Colonic mucosa (tissue), 4 donors: Measurements from ENCODE around the gene HMG20A. TPM values are rescaled to one million over a fixed set of nuclear protein-coding genes. Genes with fewer than 3 reads are reported as not detected.

ENCODE experiments used
- DNase-seq: peaks from one replicate; pipeline ENCODE4 v3.0.0-alpha.2; 2020
- H3K27ac ChIP-seq: fragments of 200-600 bp; one replicate; pipeline ENCODE4 v1.8.0; 2021
- H3K27me3 ChIP-seq: fragments of 200-600 bp; one replicate; pipeline ENCODE4 v1.8.0; 2021
- H3K36me3 ChIP-seq: fragments of 200-600 bp; one replicate; pipeline ENCODE4 v1.8.0; 2021
- H3K4me1 ChIP-seq: fragments of 200-600 bp; one replicate; pipeline ENCODE4 v1.8.0; 2021; ENCODE audit warnings: mild to moderate bottlenecking
- H3K4me3 ChIP-seq: fragments of 200-600 bp; one replicate; pipeline ENCODE4 v1.8.0; 2021
- H3K9ac ChIP-seq, 2 donors: one replicate each; pipeline ENCODE4 v1.7.0; 2013; ENCODE audit warnings: control low read depth in 2 of 2, low read depth in 2 of 2, low read length in 2 of 2
- H3K9me3 ChIP-seq: fragments of 200-600 bp; one replicate; pipeline ENCODE4 v1.8.0; 2021
- intact Hi-C: fragments of 100-400 bp; cut with DNase I; formaldehyde crosslinking; loops from one replicate; pipeline ENCODE4 v1.14.1; 2022
- total RNA-seq, 2 donors: library from RNA; stranded (reverse); fragmentation: NEBNext Ultra II Directional in 1 of 2; extraction: Animal tissue kit (Norgen Biotek cat#: 25700) in 1 of 2; gene quantifications; one replicate each; pipeline ENCODE4 v1.2.1, GENCODE V29; 2021
- TF ChIP-seq, protein P1 (sequence below): fragments of 200-600 bp; IDR thresholded peaks from one replicate; pipeline ENCODE4 v1.8.0; 2022; ENCODE audit warnings: antibody characterized with exemption, mild to moderate bottlenecking
- donor health status: healthy.
- donor health status: DM: no; HTN: no; CAD: no.
- donor health status: DM: no; HTN: no; CAD: no.

The HMG20A gene
- total RNA-seq, 2 donors from 2014 or later: 32.9 to 37.1 TPM

DNA sequence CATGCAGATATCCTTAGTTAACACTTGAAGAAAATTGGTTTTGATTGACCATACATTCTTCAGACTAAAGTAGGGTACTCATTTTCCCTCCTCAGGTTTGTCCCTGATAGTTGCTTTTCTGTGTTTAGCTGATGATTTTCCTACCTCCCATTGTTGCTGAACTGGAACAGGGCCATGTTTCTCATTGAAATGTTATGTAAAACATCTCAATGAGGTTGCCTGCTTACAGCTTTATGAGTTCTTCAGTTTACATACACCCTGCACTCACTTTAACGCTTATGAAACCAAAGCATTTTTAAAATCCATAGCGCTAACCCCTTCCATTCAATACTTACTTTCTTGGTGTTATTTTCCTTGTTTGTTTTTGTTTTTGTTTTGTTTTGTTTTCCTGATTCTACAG lies 61.9 kb downstream of the HMG20A start:
- H3K36me3 ChIP-seq: peaks cover 3% of the 10 kb centered on the region
- no peak overlapping the region for H3K27ac ChIP-seq
- no peak overlapping the region for H3K4me3 ChIP-seq
- TF ChIP-seq, protein P1, sequence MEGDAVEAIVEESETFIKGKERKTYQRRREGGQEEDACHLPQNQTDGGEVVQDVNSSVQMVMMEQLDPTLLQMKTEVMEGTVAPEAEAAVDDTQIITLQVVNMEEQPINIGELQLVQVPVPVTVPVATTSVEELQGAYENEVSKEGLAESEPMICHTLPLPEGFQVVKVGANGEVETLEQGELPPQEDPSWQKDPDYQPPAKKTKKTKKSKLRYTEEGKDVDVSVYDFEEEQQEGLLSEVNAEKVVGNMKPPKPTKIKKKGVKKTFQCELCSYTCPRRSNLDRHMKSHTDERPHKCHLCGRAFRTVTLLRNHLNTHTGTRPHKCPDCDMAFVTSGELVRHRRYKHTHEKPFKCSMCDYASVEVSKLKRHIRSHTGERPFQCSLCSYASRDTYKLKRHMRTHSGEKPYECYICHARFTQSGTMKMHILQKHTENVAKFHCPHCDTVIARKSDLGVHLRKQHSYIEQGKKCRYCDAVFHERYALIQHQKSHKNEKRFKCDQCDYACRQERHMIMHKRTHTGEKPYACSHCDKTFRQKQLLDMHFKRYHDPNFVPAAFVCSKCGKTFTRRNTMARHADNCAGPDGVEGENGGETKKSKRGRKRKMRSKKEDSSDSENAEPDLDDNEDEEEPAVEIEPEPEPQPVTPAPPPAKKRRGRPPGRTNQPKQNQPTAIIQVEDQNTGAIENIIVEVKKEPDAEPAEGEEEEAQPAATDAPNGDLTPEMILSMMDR: no peak
- H3K27me3 ChIP-seq: no peaks in the 10 kb centered on the region
- no peak overlapping the region for H3K9ac ChIP-seq
- H3K4me1 ChIP-seq: no peaks in the 10 kb centered on the region
- intact Hi-C loops: no loop called here
- H3K9me3 ChIP-seq: no peaks in the 10 kb centered on the region
- DNase-seq: no peak

DNA sequence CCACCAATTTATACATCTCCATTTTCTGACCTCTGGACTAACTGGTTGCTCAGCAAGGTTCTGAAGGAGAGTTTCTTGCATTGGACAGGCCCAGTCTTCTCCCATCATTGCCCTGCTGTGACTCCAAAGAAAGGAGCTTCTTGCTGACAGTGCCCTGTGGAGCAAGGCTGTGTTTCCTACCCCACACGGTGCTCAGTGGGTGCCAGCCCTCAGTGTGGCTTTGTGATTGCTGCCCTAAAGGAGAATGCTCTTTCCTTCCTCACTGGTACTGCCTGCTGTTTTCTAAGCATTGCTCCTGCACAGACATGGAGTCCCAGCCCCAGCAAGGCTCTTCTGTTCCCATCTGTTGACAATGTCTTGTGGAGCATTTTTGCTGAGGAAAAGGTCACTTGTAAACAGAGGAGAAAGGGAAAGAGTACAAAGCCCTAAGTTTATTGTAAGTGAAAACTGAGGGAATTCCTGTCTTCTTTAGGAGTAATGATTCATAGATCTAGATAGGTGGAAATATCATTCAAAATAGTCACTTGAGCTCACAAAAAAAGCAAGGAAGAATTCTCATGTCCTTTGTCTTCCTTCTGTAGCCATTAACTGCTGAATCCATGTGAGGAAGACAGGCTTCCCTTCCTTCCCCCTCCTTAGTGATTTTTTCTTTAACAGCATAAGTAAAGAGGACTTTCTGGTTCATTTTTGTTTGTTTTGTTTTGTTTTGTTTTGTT lies 62.9 kb downstream of the HMG20A start:
- Histone ChIP-seq H3K9ac (no peak overlapping the region), H3K27ac (no peak overlapping the region), H3K27me3 (no peaks in the 10 kb centered on the region), H3K4me1 (no peaks in the 10 kb centered on the region), H3K9me3 (no peaks in the 10 kb centered on the region), H3K4me3 (no peak overlapping the region), H3K36me3 (peaks cover 3% of the 10 kb centered on the region)
- TF ChIP-seq, protein P1: no peak
- intact Hi-C loops: no loop called here
- no peak for DNase-seq

DNA sequence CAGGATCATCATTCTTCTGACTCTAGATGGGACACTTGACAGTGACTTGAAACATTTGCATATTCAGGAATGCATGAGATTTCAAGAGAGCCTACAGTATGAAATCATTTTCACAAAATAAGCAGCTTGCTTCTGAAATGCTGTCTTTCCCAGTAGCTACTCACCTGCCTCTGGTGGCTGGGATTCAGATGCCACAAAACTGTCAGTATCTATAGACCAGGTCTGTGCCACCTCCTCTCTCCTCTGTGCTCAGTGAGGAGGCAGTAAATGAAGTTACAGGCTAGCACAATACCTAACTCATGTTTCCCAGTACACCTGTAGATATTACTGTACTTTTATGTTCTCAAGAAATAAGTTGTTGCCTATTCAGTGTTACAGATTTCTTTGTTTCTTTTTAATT lies 64.3 kb downstream of the HMG20A start:
- H3K27ac ChIP-seq: no peak overlapping the region
- intact Hi-C loops: no loop called here
- no peaks in the 10 kb centered on the region for H3K9me3 ChIP-seq
- TF ChIP-seq, protein P1: no peak
- no peak overlapping the region for H3K4me3 ChIP-seq
- DNase-seq: no peak
- H3K27me3 ChIP-seq: no peaks in the 10 kb centered on the region
- H3K9ac ChIP-seq: no peak overlapping the region
- H3K36me3 ChIP-seq: peaks cover 3% of the 10 kb centered on the region
- no peaks in the 10 kb centered on the region for H3K4me1 ChIP-seq

DNA sequence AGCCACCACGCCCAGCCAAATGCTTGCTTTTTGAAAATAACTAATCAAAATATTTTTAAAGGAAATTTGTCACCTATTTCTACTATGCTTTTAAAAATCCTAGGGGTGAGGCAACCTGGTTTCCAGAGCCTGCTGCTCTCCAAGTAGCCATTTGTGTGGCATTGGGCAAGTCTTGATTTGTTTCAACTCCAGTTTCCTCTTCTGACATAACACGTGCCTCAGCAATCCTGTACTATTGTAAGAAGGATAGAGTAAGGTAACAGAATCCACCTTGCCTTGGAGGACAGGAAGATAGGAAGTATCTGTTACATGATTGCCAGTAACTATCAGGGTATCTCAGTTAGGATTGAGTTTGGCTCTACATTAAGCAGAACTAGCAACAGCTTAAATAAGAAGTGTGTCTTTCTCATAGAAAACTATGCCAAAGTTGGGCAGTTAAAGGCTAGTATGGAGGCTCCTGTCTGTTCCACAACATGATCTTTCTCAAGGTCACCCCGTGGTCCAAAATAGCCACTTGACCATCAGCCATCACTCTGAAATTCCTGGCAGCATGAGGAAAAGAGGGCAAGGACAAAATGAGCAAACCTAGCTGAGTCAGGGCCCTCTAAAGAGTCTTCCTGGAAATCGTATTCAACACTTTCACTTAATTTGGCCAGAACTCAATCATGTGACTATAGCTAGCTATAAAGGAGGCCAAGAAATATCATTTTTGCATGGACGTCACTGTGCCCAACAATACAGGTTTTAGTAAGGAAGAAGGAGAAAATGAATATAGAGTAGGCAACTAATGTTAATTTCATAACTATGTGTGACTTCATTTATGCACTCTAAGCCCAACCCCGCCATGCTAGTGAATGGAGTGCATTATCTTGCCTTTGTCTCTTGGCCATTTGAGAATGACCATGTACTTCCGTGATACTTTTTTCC lies 66.1 kb downstream of the HMG20A start:
- TF ChIP-seq, protein P1: no peak
- intact Hi-C loops: no loop called here
- no peak for DNase-seq

DNA sequence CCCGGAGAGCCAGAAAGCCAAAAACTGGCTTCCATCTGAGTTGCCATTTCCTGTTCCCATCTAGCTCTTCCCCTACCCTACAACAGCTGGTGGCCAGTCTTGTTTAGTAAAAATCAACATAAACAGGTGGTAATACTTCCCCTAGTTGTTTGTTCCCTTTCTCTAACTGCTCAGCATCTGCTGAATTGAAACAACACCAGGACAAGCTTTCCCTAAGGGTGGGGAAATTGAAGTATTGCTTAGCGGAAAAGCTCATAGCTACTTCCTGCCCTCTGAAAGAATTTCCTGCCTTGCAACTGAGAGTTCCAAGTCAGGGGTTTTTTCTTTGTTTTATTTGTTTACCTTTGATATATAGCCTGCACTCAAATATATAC lies 66.8 kb downstream of the HMG20A start:
- H3K4me3 ChIP-seq: no peak overlapping the region
- H3K9ac ChIP-seq: no peak overlapping the region
- H3K27ac ChIP-seq: no peak overlapping the region
- peaks cover 3% of the 10 kb centered on the region for H3K36me3 ChIP-seq
- intact Hi-C loops: no loop called here
- H3K27me3 ChIP-seq: no peaks in the 10 kb centered on the region
- H3K4me1 ChIP-seq: no peaks in the 10 kb centered on the region
- no peaks in the 10 kb centered on the region for H3K9me3 ChIP-seq
- TF ChIP-seq, protein P1: no peak
- no peak for DNase-seq

More for the DNA sequence above, 66.1 kb downstream of the HMG20A start:
- Histone ChIP-seq H3K27me3 (no peaks in the 10 kb centered on the region), H3K9me3 (no peaks in the 10 kb centered on the region), H3K9ac (no peak overlapping the region), H3K27ac (no peak overlapping the region), H3K4me1 (no peaks in the 10 kb centered on the region), H3K36me3 (peaks cover 3% of the 10 kb centered on the region), H3K4me3 (no peak overlapping the region)
